ENCODE results near the gene ABCF1.
"Not testable (repeated sequence)": the region's sequence is repeated elsewhere in the genome, so short reads cannot be mapped to it uniquely, and the experiment has no call there.

GRCh38 chr6:30597315-30598144, 26.3 kb downstream of the ABCF1 start:
- TF ChIP-seq CTCF (IDR thresholded peaks at IDR 0.05; ENCODE audit: low read length), result peak; percentile 80
- not testable (repeated sequence) for TF ChIP-seq EZH2 (optimal IDR thresholded peaks at IDR 0.05; ENCODE audit: low read depth, low read length)

All from MM.1S (cell line).